Liver (tissue), 9 donors: ENCODE data around the gene ANKRD13B. TPM values are rescaled to one million over a fixed set of nuclear protein-coding genes. Genes with fewer than 3 reads are reported as not detected.

Experiments
- DNase-seq: peaks from one replicate; pipeline ENCODE4 v3.0.0-alpha.2; 2017; ENCODE audit warnings: low spot score
- H3K27ac ChIP-seq, 2 donors: one replicate each; pipeline ENCODE4 v1.7.0; 2013; ENCODE audit warnings: inconsistent platforms in 2 of 2, low read length in 2 of 2, control low read depth in 1 of 2, low read depth in 1 of 2, mild to moderate bottlenecking in 1 of 2
- H3K27me3 ChIP-seq, 4 donors: one replicate each; pipeline versions ENCODE4 v1.6.1 to v1.7.0; 2013; ENCODE audit warnings: low read length in 3 of 4, inconsistent platforms in 1 of 4, mild to moderate bottlenecking in 1 of 4, moderate library complexity in 1 of 4; ENCODE audit not compliant: control insufficient read depth in 4 of 4, insufficient read depth in 4 of 4
- H3K36me3 ChIP-seq, 4 donors: one replicate each; pipeline versions ENCODE4 v1.6.1 to v1.7.0; 2013; ENCODE audit warnings: low read length in 3 of 4, mild to moderate bottlenecking in 3 of 4, low read depth in 1 of 4, moderate library complexity in 1 of 4; ENCODE audit not compliant: control insufficient read depth in 4 of 4, insufficient read depth in 3 of 4
- H3K4me1 ChIP-seq, 4 donors: one replicate each; pipeline versions ENCODE4 v1.6.1 to v1.7.0; 2013; ENCODE audit warnings: low read length in 3 of 4, mild to moderate bottlenecking in 3 of 4, moderate library complexity in 1 of 4; ENCODE audit not compliant: control insufficient read depth in 4 of 4, insufficient read depth in 4 of 4
- H3K4me3 ChIP-seq, 3 donors: one replicate each; pipeline versions ENCODE4 v1.6.1 to v1.7.0; 2013; ENCODE audit warnings: low read length in 3 of 3, control low read depth in 1 of 3, low read depth in 1 of 3, mild to moderate bottlenecking in 1 of 3
- H3K9ac ChIP-seq, 2 donors: one replicate each; pipeline ENCODE4 v1.7.0; 2013; ENCODE audit warnings: low read length in 2 of 2, mild to moderate bottlenecking in 2 of 2, moderate library complexity in 2 of 2, control low read depth in 1 of 2, low read depth in 1 of 2
- H3K9me3 ChIP-seq, 4 donors: one replicate each; pipeline versions ENCODE4 v1.6.1 to v1.7.0; 2013; ENCODE audit warnings: low read length in 3 of 4; ENCODE audit not compliant: control insufficient read depth in 4 of 4
- CTCF ChIP-seq: fragments of 150-350 bp; IDR thresholded peaks from 2 replicates; pipeline ENCODE4 v1.5.1; 2017; ENCODE audit warnings: improper control_type of control experiment, low read depth, low read length; ENCODE audit not compliant: missing input control
- FOXA2 ChIP-seq: IDR thresholded peaks from 2 replicates; pipeline ENCODE4 v1.6.1; 2016; ENCODE audit warnings: antibody characterized with exemption
- HNF4A ChIP-seq, 2 donors: conservative IDR thresholded peaks; 2 replicates each; pipeline ENCODE4 v1.6.1; 2016; ENCODE audit warnings: antibody characterized with exemption in 2 of 2, mild to moderate bottlenecking in 2 of 2
- MAX ChIP-seq: IDR thresholded peaks from 2 replicates; pipeline ENCODE4 v1.6.1; 2016; ENCODE audit warnings: antibody characterized with exemption
- REST ChIP-seq: IDR thresholded peaks from 2 replicates; pipeline ENCODE4 v1.6.1; 2016; ENCODE audit warnings: antibody characterized with exemption, mild to moderate bottlenecking
- RXRA ChIP-seq, 2 donors: IDR thresholded peaks; 2 replicates each; pipeline ENCODE4 v1.6.1; 2017 to 2018; ENCODE audit warnings: antibody characterized with exemption in 2 of 2, mild to moderate bottlenecking in 1 of 2
- SP1 ChIP-seq: IDR thresholded peaks from 2 replicates; pipeline ENCODE4 v1.6.1; 2018; ENCODE audit warnings: antibody characterized with exemption, mild to moderate bottlenecking
- YY1 ChIP-seq: IDR thresholded peaks from 2 replicates; pipeline ENCODE4 v1.6.1; 2016; ENCODE audit warnings: antibody characterized with exemption, mild to moderate bottlenecking
- ZBTB33 ChIP-seq: IDR thresholded peaks from 2 replicates; pipeline ENCODE4 v1.6.1; 2016; ENCODE audit warnings: antibody characterized with exemption
- WGBS: extraction: QIAGEN DNeasy Blood & Tissue Kit; methylation state at CpG from one replicate; pipeline ENCODE4 v1.1.7; 2013; 5-methylcytosine and 5-hydroxymethylcytosine counted together
- polyA plus RNA-seq, 2 donors: library from polyadenylated mRNA; stranded (reverse) in 1 of 2; unstranded in 1 of 2; fragments of 200-250 nt in 1 of 2; fragments of >200 nt in 1 of 2; fragmentation: Nextera tagmentation in 1 of 2; extraction: Ambion mirVana in 1 of 2; gene quantifications; one replicate each; pipeline versions ENCODE4 v1.2.1 to v1.2.3, GENCODE V29; 2013 to 2015
- total RNA-seq, 2 donors: library from RNA; depleted of rRNA; stranded (reverse); fragments of >200 nt; gene quantifications; one replicate each; pipeline ENCODE4 v1.2.3, GENCODE V29; 2014
- donor health status: healthy.
- donor health status: healthy.
- donor health status: healthy.
- donor health status: healthy.
- donor health status: healthy.

The ANKRD13B gene
- total and polyA plus RNA-seq, 4 donors = 0.06 to 1.6 (median 0.51) TPM

GRCh38 chr17:29628644-29629043 is 35.7 kb downstream of the ANKRD13B start:
- TF ChIP-seq HNF4A (conservative IDR thresholded peaks at IDR 0.05) (no peak), CTCF (no peak), MAX (no peak), RXRA (IDR thresholded peaks at IDR 0.05) (no peak), ZBTB33 (no peak)
- no peaks in the 10 kb centered on the region for H3K9me3 ChIP-seq
- no peak overlapping the region for H3K9ac ChIP-seq
- H3K4me1 ChIP-seq = no peaks in the 10 kb centered on the region
- peaks cover 8 to 16% (median 12%) of the 10 kb centered on the region in 4 donors for H3K36me3 ChIP-seq
- H3K27ac ChIP-seq = no peak overlapping the region
- WGBS = 89% methylated on average over 2 of the region's 2 CpGs
- H3K27me3 ChIP-seq = no peaks in the 10 kb centered on the region
- H3K4me3 ChIP-seq = no peak overlapping the region
- no peak for DNase-seq

- no peaks in the 10 kb centered on the region for H3K27me3 ChIP-seq
- 82% methylated on average over 2 of the region's 2 CpGs for WGBS
- TF ChIP-seq REST (no peak), YY1 (no peak), HNF4A (conservative IDR thresholded peaks at IDR 0.05) (no peak), CTCF (no peak), RXRA (IDR thresholded peaks at IDR 0.05) (no peak), FOXA2 (no peak), SP1 (no peak)
- DNase-seq = no peak
- no peaks in the 10 kb centered on the region for H3K4me1 ChIP-seq
- H3K4me3 ChIP-seq = no peak overlapping the region
- H3K9me3 ChIP-seq = no peaks in the 10 kb centered on the region
- H3K9ac ChIP-seq = no peak overlapping the region
- H3K36me3 ChIP-seq = peaks cover 8 to 16% (median 14%) of the 10 kb centered on the region in 4 donors
- no peak overlapping the region for H3K27ac ChIP-seq
Observed at GRCh38 chr17:29629839-29630238, 36.9 kb downstream of the ANKRD13B start.
